ENCODE results near the gene RAD51B. TPM values are rescaled to one million over a fixed set of nuclear protein-coding genes. Genes with fewer than 3 reads are reported as not detected.

Gene RAD51B
- total RNA-seq, 1 experiment from 2014 or later, result 16.7 TPM

GRCh38 chr14:68255693-68256178, 436.2 kb downstream of the RAD51B start:
- no peak overlapping the region for H3K4ac ChIP-seq (ENCODE audit: low read depth, low read length)
- H3K79me1 ChIP-seq (ENCODE audit: insufficient read depth, low read depth, low read length, poor library complexity, severe bottlenecking), result no peaks in the 10 kb centered on the region
- H3K27ac Mint-ChIP-seq, result peak overlapping the region in 1 of 3 experiments; percentile 66; a peak in 1 of 7 replicates
- H3K23me2 ChIP-seq (ENCODE audit: insufficient read length, low read depth, low read length, poor library complexity, severe bottlenecking), result no peaks in the 10 kb centered on the region
- no peak overlapping the region; the same call in 1 of the 2 replicates for H3K14ac ChIP-seq (ENCODE audit: insufficient read depth, low read length)
- no peak overlapping the region for H2BK12ac ChIP-seq (ENCODE audit: insufficient read length, low read depth, low read length)
- no peak overlapping the region for H2BK15ac ChIP-seq (ENCODE audit: low read depth, low read length)
- H4K8ac ChIP-seq (replicated peaks; ENCODE audit: insufficient read length, low read depth, low read length), result no peak overlapping the region
- H3K27me3 ChIP-seq (ENCODE audit: insufficient read depth, low read length), result no peaks in the 10 kb centered on the region
- H3T11ph ChIP-seq (ENCODE audit: low read length), result no peak overlapping the region
- no CpG with 5 or more reads among the region's 1 CpG for WGBS (ENCODE audit: extremely low coverage, insufficient read length, low lambda C conversion rate)
- H3K4me1 ChIP-seq (ENCODE audit: insufficient read depth, low read length), result peaks cover 17% of the 10 kb centered on the region; the same call in 1 of the 2 replicates
- H2BK5ac ChIP-seq (ENCODE audit: insufficient read length, low read length), result no peak overlapping the region
- no peak overlapping the region for H2BK20ac ChIP-seq (ENCODE audit: low read depth, low read length, poor library complexity, severe bottlenecking)
- H4K91ac ChIP-seq (ENCODE audit: insufficient read length, low read depth, low read length), result no peak overlapping the region
- no peak overlapping the region for H4K5ac ChIP-seq (ENCODE audit: insufficient read length, low read depth, low read length)
- no peaks in the 10 kb centered on the region for H3K36me3 Mint-ChIP-seq (ENCODE audit: insufficient read depth in 1 of 3, low read depth in 3 of 3)
- no peak overlapping the region for H2AFZ ChIP-seq (ENCODE audit: low read length)
- H3K4me2 ChIP-seq (ENCODE audit: insufficient read depth, insufficient read length, low read length), result no peak overlapping the region
- H2BK120ac ChIP-seq (ENCODE audit: low read depth, low read length, poor library complexity, severe bottlenecking), result no peak overlapping the region
- no peak for TF ChIP-seq CTCF (conservative IDR thresholded peaks at IDR 0.05)
- H3K18ac ChIP-seq (ENCODE audit: insufficient read length, low read depth, low read length), result no peak overlapping the region
- H3K27me3 Mint-ChIP-seq (ENCODE audit: low read depth), result no peaks in the 10 kb centered on the region
- H3K9ac ChIP-seq (ENCODE audit: extremely low read depth, insufficient read length, low read length), result no peak overlapping the region
- H3K9me3 ChIP-seq (ENCODE audit: control insufficient read depth, low read depth, low read length), result no peaks in the 10 kb centered on the region
- no peak overlapping the region for H3K23ac ChIP-seq (ENCODE audit: insufficient read length, low read depth, low read length)
- DNase-seq, result no peak
- H3K56ac ChIP-seq (ENCODE audit: insufficient read length, low read depth, low read length), result no peak overlapping the region
- H4K20me1 ChIP-seq (ENCODE audit: control insufficient read depth, insufficient read depth, insufficient read length), result no peaks in the 10 kb centered on the region
- no peaks in the 10 kb centered on the region for H3K79me2 ChIP-seq (ENCODE audit: insufficient read depth, low read length)
- no peak overlapping the region for H3K27ac ChIP-seq (ENCODE audit: insufficient read length, low read depth, low read length)
- H2AK5ac ChIP-seq (ENCODE audit: insufficient read length, low read length), result no peak overlapping the region
- no peaks in the 10 kb centered on the region for H3K9me3 Mint-ChIP-seq
- H3K4me3 Mint-ChIP-seq, result no peak overlapping the region
- H3K4me1 Mint-ChIP-seq, result peaks cover 68 to 78% of the 10 kb centered on the region in 2 experiments
